ENCODE results near the gene ZNF784. TPM values are rescaled to one million over a fixed set of nuclear protein-coding genes. Genes with fewer than 3 reads are reported as not detected.

ZNF784 gene
- total and polyA plus RNA-seq, 2 of the 4 experiments (the other 2 are of a cell fraction): 2.5 to 3.7 TPM

DNA sequence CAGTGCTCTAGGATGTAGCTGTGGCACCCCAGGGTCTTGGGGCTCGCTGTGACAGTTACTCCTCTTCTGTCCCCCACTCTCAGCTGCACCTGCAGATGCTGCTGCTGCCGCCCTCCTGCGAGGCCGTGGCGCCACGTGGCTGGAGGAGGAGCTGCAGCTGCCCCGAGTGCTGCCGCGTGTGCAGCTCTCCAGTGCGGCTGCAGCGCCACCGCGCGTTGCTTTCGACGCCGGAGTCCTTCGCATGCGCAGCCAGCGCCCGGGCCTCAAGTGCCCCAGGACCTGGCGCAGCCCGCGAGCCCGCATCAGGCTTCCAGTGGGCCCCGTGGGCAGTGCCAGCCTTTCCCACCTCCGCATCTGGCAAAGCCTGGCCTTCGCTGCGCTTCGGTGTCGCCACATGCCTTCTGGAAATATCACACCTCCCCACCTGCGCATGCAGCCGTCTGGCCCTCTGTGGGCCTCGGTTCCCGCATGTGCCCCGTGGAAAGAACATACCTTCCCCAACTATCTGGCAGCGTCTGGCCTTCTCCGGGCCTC lies 15.7 kb upstream of the ZNF784 start (continued):
- peak; percentile 45 for TF ChIP-seq RAD21 (IDR thresholded peaks at IDR 0.05; ENCODE audit: low read length)

DNA sequence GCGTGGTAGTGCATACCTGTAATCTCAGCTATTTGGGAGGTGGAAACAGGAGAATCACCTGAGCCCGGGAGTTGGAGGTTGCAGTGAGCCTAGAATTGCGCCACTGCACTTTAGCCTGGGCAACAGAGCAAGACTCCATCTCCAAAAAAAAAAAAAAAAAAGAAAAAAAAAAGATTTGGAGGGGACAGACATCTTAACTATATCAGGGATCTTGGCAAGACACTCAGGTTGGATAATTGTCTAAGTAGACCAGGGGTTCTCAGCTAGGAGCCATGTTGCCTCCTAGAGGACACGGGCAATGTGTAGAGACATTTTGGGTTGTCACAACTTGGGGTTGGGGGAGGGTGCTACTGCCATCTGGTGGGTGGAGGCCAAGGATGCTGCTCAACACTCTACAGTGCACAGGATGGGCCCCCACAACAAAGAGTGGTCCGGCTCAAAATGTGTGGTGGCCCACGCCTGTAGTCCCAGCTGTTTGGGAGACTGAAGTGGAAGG lies 14.5 kb upstream of the ZNF784 start:
- Histone ChIP-seq H2AFZ (replicated peaks; ENCODE audit: low read length, poor library complexity) (no peak overlapping the region), H2AK5ac (ENCODE audit: low read depth, low read length) (0 out of 2 replicates have a peak overlapping the region, but pooled peaks have one; percentile 18), H3K4me1 (ENCODE audit: control insufficient read depth, insufficient read depth, low read length) (peaks cover 18% of the 10 kb centered on the region), H3K79me1 (ENCODE audit: low read depth in 1 of 2, low read length in 2 of 2) (peaks cover 35 to 80% of the 10 kb centered on the region in 2 experiments), H3K27ac (ENCODE audit: insufficient read depth, low read length) (no peak overlapping the region), H2BK20ac (ENCODE audit: low read depth, low read length) (no peak overlapping the region), H4K8ac (ENCODE audit: low read depth in 2 of 2, low read length in 2 of 2) (no peak overlapping the region), H3K4me2 (ENCODE audit: low read depth, low read length) (no peak overlapping the region), H2BK120ac (ENCODE audit: low read depth, low read length) (no peak overlapping the region), H3K9ac (ENCODE audit: low read depth, low read length) (no peak overlapping the region), H4K91ac (ENCODE audit: insufficient read depth, low read depth, low read length) (no peak overlapping the region), H2BK15ac (ENCODE audit: low read depth, low read length) (no peak overlapping the region), H4K20me1 (ENCODE audit: insufficient read depth, low read length) (0 out of 2 replicates have a peak, but pooled peaks cover 9% of the 10 kb centered on the region), H3K14ac (replicated peaks; ENCODE audit: low read depth, low read length) (no peak overlapping the region), H3K4ac (ENCODE audit: low read depth, low read length) (no peak overlapping the region), H2AK9ac (replicated peaks; ENCODE audit: low read depth, low read length, poor library complexity) (peak overlapping the region; percentile 15), H3K18ac (ENCODE audit: low read depth, low read length) (no peak overlapping the region), H3K56ac (ENCODE audit: extremely low read depth, insufficient read depth, low read length) (no peak overlapping the region), H4K5ac (ENCODE audit: low read depth, low read length) (no peak overlapping the region), H3K23ac (ENCODE audit: low read depth, low read length) (no peak overlapping the region), H3K9me1 (ENCODE audit: insufficient read depth, low read length) (peaks cover 18% of the 10 kb centered on the region), H2BK5ac (ENCODE audit: low read depth, low read length, poor library complexity, severe bottlenecking) (no peak overlapping the region), H3K4me3 (ENCODE audit: insufficient read depth, low read depth, low read length) (no peak overlapping the region), H3K36me3 (ENCODE audit: control insufficient read depth, insufficient read depth, low read length) (peaks cover 4% of the 10 kb centered on the region; the same call in 1 of the 2 replicates), H3K27me3 (ENCODE audit: control insufficient read depth, insufficient read depth, low read length) (no peaks in the 10 kb centered on the region), H3K9me3 (ENCODE audit: control insufficient read depth, insufficient read depth, low read length) (no peaks in the 10 kb centered on the region)
- TF ChIP-seq SMC3 (IDR thresholded peaks at IDR 0.05; ENCODE audit: low read depth, low read length): 0 out of 2 replicates have a peak, but pooled peaks have one; percentile 15
- TF ChIP-seq RFX5 (IDR thresholded peaks at IDR 0.05; ENCODE audit: low read depth, low read length): no peak
- peak; percentile 9; the same call in 1 of the 2 replicates for TF ChIP-seq RAD21 (IDR thresholded peaks at IDR 0.05; ENCODE audit: low read length)
- TF ChIP-seq, protein P1, sequence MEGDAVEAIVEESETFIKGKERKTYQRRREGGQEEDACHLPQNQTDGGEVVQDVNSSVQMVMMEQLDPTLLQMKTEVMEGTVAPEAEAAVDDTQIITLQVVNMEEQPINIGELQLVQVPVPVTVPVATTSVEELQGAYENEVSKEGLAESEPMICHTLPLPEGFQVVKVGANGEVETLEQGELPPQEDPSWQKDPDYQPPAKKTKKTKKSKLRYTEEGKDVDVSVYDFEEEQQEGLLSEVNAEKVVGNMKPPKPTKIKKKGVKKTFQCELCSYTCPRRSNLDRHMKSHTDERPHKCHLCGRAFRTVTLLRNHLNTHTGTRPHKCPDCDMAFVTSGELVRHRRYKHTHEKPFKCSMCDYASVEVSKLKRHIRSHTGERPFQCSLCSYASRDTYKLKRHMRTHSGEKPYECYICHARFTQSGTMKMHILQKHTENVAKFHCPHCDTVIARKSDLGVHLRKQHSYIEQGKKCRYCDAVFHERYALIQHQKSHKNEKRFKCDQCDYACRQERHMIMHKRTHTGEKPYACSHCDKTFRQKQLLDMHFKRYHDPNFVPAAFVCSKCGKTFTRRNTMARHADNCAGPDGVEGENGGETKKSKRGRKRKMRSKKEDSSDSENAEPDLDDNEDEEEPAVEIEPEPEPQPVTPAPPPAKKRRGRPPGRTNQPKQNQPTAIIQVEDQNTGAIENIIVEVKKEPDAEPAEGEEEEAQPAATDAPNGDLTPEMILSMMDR (conservative IDR thresholded peaks at IDR 0.05; ENCODE audit: low read depth, low read length): peak; percentile 47
- no peak for TF ChIP-seq RCOR1 (IDR thresholded peaks at IDR 0.05; ENCODE audit: insufficient replicate concordance, low read length)
- ATAC-seq (ENCODE audit: low read depth) (no peak), DNase-seq (peak; percentile 21)
- intact Hi-C loops (cut with micrococcal nuclease) (loop anchor here (10.0 kb wide), 1 partner anchor 426 kb away; no protein-coding TSS in a partner anchor), dilution Hi-C loops (cut with HindIII; ENCODE audit: low sequenced_read_pairs, unreplicated experiment) (no loop called here), in situ Hi-C loops (cut with MboI; ENCODE audit: low sequenced_read_pairs) (loop anchor here (25.0 kb wide), 2 partner anchors 352 to 527 kb away; partner anchors contain the start of genes BRSK1, HSPBP1 and PPP1R12C)
- WGBS, 2 experiments (ENCODE audit: extremely low coverage in 2 of 2, insufficient read length in 1 of 2): no CpG with 5 or more reads among the region's 6 CpGs
- BruUV-seq (replicated peaks): no TSS peak
- POLR2A ChIA-PET (ENCODE audit: unreplicated experiment): no interaction called here
- CTCF ChIA-PET: no interaction called here

All from IMR-90 (cell line).